ENCODE results near the gene IFNGR2. TPM values are rescaled to one million over a fixed set of nuclear protein-coding genes. Genes with fewer than 3 reads are reported as not detected.
A peak's percentile ranks its signal among the peaks of the same experiment; 100 is the strongest.

The IFNGR2 gene
- total RNA-seq, 1 experiment from 2014 or later: 47.0 TPM

- Mint-ChIP-seq H3K36me3 (ENCODE audit: insufficient read depth, unreplicated experiment) (peaks cover 37% of the 10 kb centered on the region), H3K27ac (ENCODE audit: unreplicated experiment) (no peak overlapping the region), H3K9me3 (ENCODE audit: unreplicated experiment) (no peaks in the 10 kb centered on the region), H3K4me3 (ENCODE audit: unreplicated experiment) (no peak overlapping the region), H3K4me1 (ENCODE audit: low read depth, unreplicated experiment) (peaks cover 31% of the 10 kb centered on the region), H3K27me3 (ENCODE audit: insufficient read depth, unreplicated experiment) (no peaks in the 10 kb centered on the region)
- no TSS peak for BruUV-seq (replicated peaks)
- no peaks in the 10 kb centered on the region for H3K9me3 ChIP-seq
- no peaks in the 10 kb centered on the region for H3K36me3 ChIP-seq (ENCODE audit: control insufficient read depth, insufficient read depth, low read length)
- POLR2A ChIA-PET: no interaction called here
- CTCF ChIA-PET: interaction anchor here (0.8 kb wide), 1 partner anchor 88 kb away, joined by 3 read pairs; no protein-coding TSS in a partner anchor
- TF ChIP-seq, protein P1, sequence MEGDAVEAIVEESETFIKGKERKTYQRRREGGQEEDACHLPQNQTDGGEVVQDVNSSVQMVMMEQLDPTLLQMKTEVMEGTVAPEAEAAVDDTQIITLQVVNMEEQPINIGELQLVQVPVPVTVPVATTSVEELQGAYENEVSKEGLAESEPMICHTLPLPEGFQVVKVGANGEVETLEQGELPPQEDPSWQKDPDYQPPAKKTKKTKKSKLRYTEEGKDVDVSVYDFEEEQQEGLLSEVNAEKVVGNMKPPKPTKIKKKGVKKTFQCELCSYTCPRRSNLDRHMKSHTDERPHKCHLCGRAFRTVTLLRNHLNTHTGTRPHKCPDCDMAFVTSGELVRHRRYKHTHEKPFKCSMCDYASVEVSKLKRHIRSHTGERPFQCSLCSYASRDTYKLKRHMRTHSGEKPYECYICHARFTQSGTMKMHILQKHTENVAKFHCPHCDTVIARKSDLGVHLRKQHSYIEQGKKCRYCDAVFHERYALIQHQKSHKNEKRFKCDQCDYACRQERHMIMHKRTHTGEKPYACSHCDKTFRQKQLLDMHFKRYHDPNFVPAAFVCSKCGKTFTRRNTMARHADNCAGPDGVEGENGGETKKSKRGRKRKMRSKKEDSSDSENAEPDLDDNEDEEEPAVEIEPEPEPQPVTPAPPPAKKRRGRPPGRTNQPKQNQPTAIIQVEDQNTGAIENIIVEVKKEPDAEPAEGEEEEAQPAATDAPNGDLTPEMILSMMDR (IDR thresholded peaks at IDR 0.05; ENCODE audit: insufficient read depth in 1 of 2, low read depth in 1 of 2, low read length in 1 of 2, severe bottlenecking in 1 of 2, unreplicated experiment in 1 of 2): no peak
- intact Hi-C loops (cut with micrococcal nuclease; ENCODE audit: unreplicated experiment): no loop called here
- H3K4me3 ChIP-seq (ENCODE audit: low read depth, low read length): no peak overlapping the region
- no peaks in the 10 kb centered on the region for H3K27me3 ChIP-seq (replicated peaks; ENCODE audit: control insufficient read depth, insufficient read depth, low read length)
- no peak for DNase-seq
- peaks cover 12% of the 10 kb centered on the region; the same call in 1 of the 2 replicates for H3K4me1 ChIP-seq
These were observed 46.4 kb downstream of the IFNGR2 start for GRCh38 chr21:33449616-33450015.

DNA sequence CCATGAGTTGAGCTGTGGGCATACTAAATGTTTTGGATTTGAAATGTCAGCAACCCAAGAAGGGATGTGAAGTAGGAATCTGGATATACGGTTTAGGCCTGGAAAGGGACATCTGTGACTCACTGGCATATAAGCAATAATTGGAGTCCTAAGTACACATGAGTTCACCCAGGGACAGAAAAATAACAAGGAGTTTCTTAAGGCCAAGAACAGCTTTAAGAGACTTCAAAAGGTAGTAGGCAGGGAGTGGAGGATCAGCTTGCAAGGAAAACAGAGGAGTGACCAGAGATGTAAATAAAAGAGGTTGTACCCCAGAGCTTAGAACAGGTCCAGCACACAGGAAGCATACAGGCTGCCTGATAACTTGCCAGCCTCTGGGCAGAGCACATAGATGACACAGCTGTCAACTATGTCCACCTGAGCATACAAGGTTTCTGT is 48.4 kb downstream of the IFNGR2 start:
- Histone ChIP-seq H3K9me3 (no peaks in the 10 kb centered on the region), H3K4me1 (peaks cover 12% of the 10 kb centered on the region; the same call in 1 of the 2 replicates), H3K4me3 (ENCODE audit: low read depth, low read length) (no peak overlapping the region), H3K27me3 (replicated peaks; ENCODE audit: control insufficient read depth, insufficient read depth, low read length) (no peaks in the 10 kb centered on the region), H3K36me3 (ENCODE audit: control insufficient read depth, insufficient read depth, low read length) (no peaks in the 10 kb centered on the region)
- peaks cover 32% of the 10 kb centered on the region for H3K36me3 Mint-ChIP-seq (ENCODE audit: insufficient read depth, unreplicated experiment)
- peak overlapping the region; percentile 34 for H3K27ac Mint-ChIP-seq (ENCODE audit: unreplicated experiment)
- intact Hi-C loops (cut with micrococcal nuclease; ENCODE audit: unreplicated experiment): no loop called here
- H3K9me3 Mint-ChIP-seq (ENCODE audit: unreplicated experiment): no peaks in the 10 kb centered on the region
- H3K4me3 Mint-ChIP-seq (ENCODE audit: unreplicated experiment): no peak overlapping the region
- H3K4me1 Mint-ChIP-seq (ENCODE audit: low read depth, unreplicated experiment): peaks cover 31% of the 10 kb centered on the region
- TF ChIP-seq, protein P1 (IDR thresholded peaks at IDR 0.05; ENCODE audit: insufficient read depth in 1 of 2, low read depth in 1 of 2, low read length in 1 of 2, severe bottlenecking in 1 of 2, unreplicated experiment in 1 of 2): no peak
- ChIA-PET POLR2A (interaction anchor here (1.6 kb wide), 1 partner anchor 28 kb away, joined by 4 read pairs; the partner anchor contains the start of gene TMEM50B), CTCF (interaction anchor here (2.4 kb wide), 1 partner anchor 28 kb away, joined by 14 read pairs; the partner anchor contains the start of gene TMEM50B)
- no peaks in the 10 kb centered on the region for H3K27me3 Mint-ChIP-seq (ENCODE audit: insufficient read depth, unreplicated experiment)
- no TSS peak for BruUV-seq (replicated peaks)
- DNase-seq: peak in 1 of 2 experiments; percentile 27

GRCh38 chr21:33452362-33452761 is 49.1 kb downstream of the IFNGR2 start:
- H3K4me1 ChIP-seq: peaks cover 12% of the 10 kb centered on the region; the same call in 1 of the 2 replicates
- Mint-ChIP-seq H3K4me1 (ENCODE audit: low read depth, unreplicated experiment) (peaks cover 31% of the 10 kb centered on the region), H3K27ac (ENCODE audit: unreplicated experiment) (peak overlapping the region; percentile 34), H3K9me3 (ENCODE audit: unreplicated experiment) (no peaks in the 10 kb centered on the region), H3K36me3 (ENCODE audit: insufficient read depth, unreplicated experiment) (peaks cover 26% of the 10 kb centered on the region), H3K4me3 (ENCODE audit: unreplicated experiment) (no peak overlapping the region), H3K27me3 (ENCODE audit: insufficient read depth, unreplicated experiment) (no peaks in the 10 kb centered on the region)
- TF ChIP-seq, protein P1 (IDR thresholded peaks at IDR 0.05; ENCODE audit: insufficient read depth in 1 of 2, low read depth in 1 of 2, low read length in 1 of 2, severe bottlenecking in 1 of 2, unreplicated experiment in 1 of 2): no peak
- no peaks in the 10 kb centered on the region for H3K36me3 ChIP-seq (ENCODE audit: control insufficient read depth, insufficient read depth, low read length)
- intact Hi-C loops (cut with micrococcal nuclease; ENCODE audit: unreplicated experiment): no loop called here
- POLR2A ChIA-PET: interaction anchor here (1.6 kb wide), 1 partner anchor 28 kb away, joined by 4 read pairs; the partner anchor contains the start of gene TMEM50B
- CTCF ChIA-PET: interaction anchor here (2.4 kb wide), 1 partner anchor 28 kb away, joined by 14 read pairs; the partner anchor contains the start of gene TMEM50B
- DNase-seq: no peak
- H3K27me3 ChIP-seq (replicated peaks; ENCODE audit: control insufficient read depth, insufficient read depth, low read length): no peaks in the 10 kb centered on the region
- no TSS peak for BruUV-seq (replicated peaks)
- H3K9me3 ChIP-seq: no peaks in the 10 kb centered on the region
- no peak overlapping the region for H3K4me3 ChIP-seq (ENCODE audit: low read depth, low read length)

All from Caco-2 (cell line).